Measurements from ENCODE around the gene CAGE1. TPM values are rescaled to one million over a fixed set of nuclear protein-coding genes. Genes with fewer than 3 reads are reported as not detected.

Gene CAGE1
- polyA plus RNA-seq, 2 of the 4 experiments (the other 2 are of a cell fraction), result 0.09 to 0.12 TPM

- peak overlapping the region; percentile 93 for H3K4me2 ChIP-seq
- FAIRE-seq (no peak), DNase-seq (ENCODE audit: low read depth in 1 of 2, low spot score in 1 of 2) (peak in 1 of 2 experiments; percentile 6), ATAC-seq (peak; percentile 8 to 21; a peak in 3 of 6 replicates)
- peak overlapping the region; percentile 98 to 99 for H3K27ac ChIP-seq
- peak overlapping the region; percentile 100 for H3K4me3 ChIP-seq
- CTCF ChIA-PET, result interaction anchor here (1.0 kb wide), 1 partner anchor 102 kb away, joined by 3 read pairs; no protein-coding TSS in a partner anchor
- under 1% methylated on average over 17 of the region's 17 CpGs for WGBS (ENCODE audit: missing lambda C conversion rate)
- peaks cover 17% of the 10 kb centered on the region for H3K4me1 ChIP-seq
- POLR2A ChIA-PET, result interaction anchor here (1.3 kb wide), 1 partner anchor 78 kb away, joined by 4 read pairs; the partner anchor contains the start of genes CAGE1 and RIOK1
- TF ChIP-seq HDAC2 (IDR thresholded peaks at IDR 0.05), result no peak
- TF ChIP-seq TP53 (CRISPR knock-in tag; IDR thresholded peaks at IDR 0.05), result no peak
- TF ChIP-seq USF2 (IDR thresholded peaks at IDR 0.05), result no peak
- no peak for TF ChIP-seq RAD21 (conservative IDR thresholded peaks at IDR 0.05 in 1 of 2, IDR thresholded peaks at IDR 0.05 in 1 of 2)
- no peak for TF ChIP-seq MAFK (IDR thresholded peaks at IDR 0.05; ENCODE audit: partially characterized antibody)
- TF ChIP-seq CEBPB (IDR thresholded peaks at IDR 0.05), result no peak
- no peak for TF ChIP-seq BHLHE40 (IDR thresholded peaks at IDR 0.05; ENCODE audit: low read depth, low read length)
- no peak for TF ChIP-seq JUN (IDR thresholded peaks at IDR 0.05)
- TF ChIP-seq RNF2 (IDR thresholded peaks at IDR 0.05; ENCODE audit: borderline replicate concordance, low read depth), result no peak
- TF ChIP-seq BCL3 (IDR thresholded peaks at IDR 0.05), result no peak
- TF ChIP-seq ELK1 (IDR thresholded peaks at IDR 0.05; ENCODE audit: low read depth, low read length), result no peak
- TF ChIP-seq SREBF2 (IDR thresholded peaks at IDR 0.05), result no peak
- TF ChIP-seq GATA3 (IDR thresholded peaks at IDR 0.05; ENCODE audit: borderline replicate concordance), result no peak
- no peak for TF ChIP-seq RFX5 (IDR thresholded peaks at IDR 0.05)
- no peak for TF ChIP-seq JUNB (IDR thresholded peaks at IDR 0.05)
- no peak for TF ChIP-seq ESRRA (IDR thresholded peaks at IDR 0.05; ENCODE audit: borderline replicate concordance, low read length)
- no peaks in the 10 kb centered on the region for H3K9me3 ChIP-seq
Measured at GRCh38 chr6:7311917-7312615, 77.5 kb downstream of the CAGE1 start.

- Histone ChIP-seq H3K9me3 (no peaks in the 10 kb centered on the region), H3K4me2 (peak overlapping the region; percentile 93), H3K4me3 (peak overlapping the region; percentile 100; the same call in 2 of the 3 replicates), H3K27ac (no peak overlapping the region), H3K4me1 (peaks cover 17% of the 10 kb centered on the region)
- ChIA-PET CTCF (interaction anchor here (1.0 kb wide), 1 partner anchor 103 kb away, joined by 3 read pairs; no protein-coding TSS in a partner anchor), POLR2A (interaction anchor here (1.3 kb wide), 1 partner anchor 79 kb away, joined by 4 read pairs; the partner anchor contains the start of genes CAGE1 and RIOK1)
- no peak for TF ChIP-seq KDM1A (IDR thresholded peaks at IDR 0.05; ENCODE audit: low read depth)
- peak; percentile 97 for TF ChIP-seq MAFK (IDR thresholded peaks at IDR 0.05; ENCODE audit: partially characterized antibody)
- DNase-seq (ENCODE audit: low read depth in 1 of 2, low spot score in 1 of 2) (no peak), FAIRE-seq (no peak), ATAC-seq (no peak)
- 83% methylated on average over 1 of the region's 1 CpG for WGBS (ENCODE audit: missing lambda C conversion rate)
Measured at GRCh38 chr6:7311176-7311575, 78.4 kb downstream of the CAGE1 start.

GRCh38 chr6:7309050-7309449 is 80.5 kb downstream of the CAGE1 start:
- Histone ChIP-seq H3K27ac (no peak overlapping the region), H3K4me2 (no peak overlapping the region), H3K4me1 (peaks cover 17% of the 10 kb centered on the region), H3K4me3 (no peak overlapping the region), H3K9me3 (no peaks in the 10 kb centered on the region)
- 74% methylated on average over 5 of the region's 5 CpGs for WGBS (ENCODE audit: missing lambda C conversion rate)
- ATAC-seq (no peak), DNase-seq (ENCODE audit: low read depth in 1 of 2, low spot score in 1 of 2) (no peak), FAIRE-seq (no peak)
- ChIA-PET POLR2A (no interaction called here), CTCF (no interaction called here)
- TF ChIP-seq JUNB (IDR thresholded peaks at IDR 0.05) (no peak), NR3C1 (IDR thresholded peaks at IDR 0.05) (no peak), ZNF302 (CRISPR knock-in tag; IDR thresholded peaks at IDR 0.05) (no peak), CBX2 (IDR thresholded peaks at IDR 0.05; ENCODE audit: borderline replicate concordance, low read depth) (no peak), FOXS1 (CRISPR knock-in tag; IDR thresholded peaks at IDR 0.05) (no peak), BCL3 (IDR thresholded peaks at IDR 0.05) (no peak), KDM5A (IDR thresholded peaks at IDR 0.05) (no peak), MAFK (IDR thresholded peaks at IDR 0.05; ENCODE audit: partially characterized antibody) (no peak), POLR2AphosphoS2 (conservative IDR thresholded peaks at IDR 0.05; ENCODE audit: low read length) (no peak), FOSL2 (IDR thresholded peaks at IDR 0.05) (no peak), FOSL2 (CRISPR knock-in tag; IDR thresholded peaks at IDR 0.05) (no peak), NFE2L2 (conservative IDR thresholded peaks at IDR 0.05; ENCODE audit: low read length) (no peak), ZSCAN20 (CRISPR knock-in tag; IDR thresholded peaks at IDR 0.05) (no peak), PHF8 (IDR thresholded peaks at IDR 0.05; ENCODE audit: borderline replicate concordance, low read depth) (no peak), RAD21 (conservative IDR thresholded peaks at IDR 0.05 in 1 of 2, IDR thresholded peaks at IDR 0.05 in 1 of 2) (no peak)

Data from A549 (cell line).